Activated T-cell treated with anti-CD3 and anti-CD28 coated beads, Interleukin-2, amount 50 U/mL, for 4 hours (primary cell): ENCODE measurements around the gene NEK3. TPM values are rescaled to one million over a fixed set of nuclear protein-coding genes. Genes with fewer than 3 reads are reported as not detected.

ENCODE experiments used
- total RNA-seq, 3 donors: library from RNA; stranded (reverse); gene quantifications; one replicate each; pipeline ENCODE4 v1.2.1, GENCODE V29; 2021

Gene NEK3
- total RNA-seq, 3 donors from 2014 or later = 3.8 to 7.5 (median 5.4) TPM

Other genes with a start within 250 kb of the NEK3 start
- under 1 TPM; 0.54 to 0.83 (median 0.61) TPM for gene ATP7B, start 148.1 kb downstream of the NEK3 start, total RNA-seq
- gene ALG11, start 147.2 kb downstream of the NEK3 start, total RNA-seq = 10 to 100 TPM; 20.6 to 27.5 (median 26.5) TPM
- 10 to 100 TPM in 2 of 3 donors, 1 to 10 TPM in 1; 9.5 to 10.3 (median 10.0) TPM for gene UTP14C, start 134.9 kb downstream of the NEK3 start, total RNA-seq
- under 1 TPM in 1 of 3 donors, not detected in 2; 0.08 TPM for gene NEK5, start 30.5 kb downstream of the NEK3 start, total RNA-seq
- gene THSD1, start 246.6 kb upstream of the NEK3 start, total RNA-seq = under 1 TPM; 0.11 to 0.25 (median 0.16) TPM